22Rv1 (cell line): ENCODE data around the gene IMMP2L.

Source experiments
- ZFX ChIP-seq: fragments of 450-650 bp; IDR thresholded peaks from 2 replicates; pipeline ENCODE4 v1.6.1; 2017; ENCODE audit warnings: antibody characterized with exemption, borderline replicate concordance
- TF ChIP-seq, protein P1 (sequence below): fragments of 450-650 bp; IDR thresholded peaks from 2 replicates; pipeline ENCODE4 v1.5.1; 2017; ENCODE audit warnings: mild to moderate bottlenecking

DNA sequence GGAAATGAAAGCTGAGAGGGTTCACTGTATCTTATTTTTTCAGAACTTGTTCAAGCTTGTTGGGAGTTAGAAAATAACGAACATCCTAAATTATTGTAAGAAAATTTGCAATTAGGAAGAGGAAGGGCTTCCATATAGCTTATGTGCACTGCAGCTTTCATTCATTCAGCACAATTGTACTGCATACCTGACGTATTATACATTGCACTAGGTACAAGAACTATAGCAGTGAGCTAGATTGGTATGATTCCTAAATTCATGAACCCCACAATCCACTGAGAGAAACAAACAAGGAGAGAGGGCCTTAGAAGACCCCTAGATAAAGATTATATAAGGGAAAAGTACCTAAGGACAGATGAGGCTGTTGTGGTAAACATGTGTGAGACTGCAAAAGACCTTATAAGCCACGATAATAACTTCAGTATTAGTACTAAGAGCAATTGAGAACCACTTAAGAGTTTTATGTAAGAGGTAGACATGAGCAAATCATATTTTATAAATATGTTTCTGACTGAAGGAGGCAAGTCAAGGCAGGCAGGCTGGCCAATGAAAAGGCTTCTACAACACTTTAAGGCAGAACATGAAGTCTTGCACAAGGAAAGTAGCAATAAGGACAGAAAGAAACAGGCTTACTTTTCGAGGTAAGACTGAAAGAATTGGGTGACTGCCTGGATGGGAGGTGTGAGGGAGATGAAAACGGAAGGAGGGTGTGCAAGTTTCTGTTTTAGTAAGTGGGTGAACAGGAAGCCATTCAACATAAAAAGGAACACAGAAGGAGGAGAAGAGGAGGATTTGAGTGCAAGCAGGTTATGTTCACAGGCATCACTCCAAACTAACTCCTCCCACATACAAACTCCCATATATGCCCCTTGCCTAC is 549.3 kb downstream of the IMMP2L start:
- TF ChIP-seq, protein P1, sequence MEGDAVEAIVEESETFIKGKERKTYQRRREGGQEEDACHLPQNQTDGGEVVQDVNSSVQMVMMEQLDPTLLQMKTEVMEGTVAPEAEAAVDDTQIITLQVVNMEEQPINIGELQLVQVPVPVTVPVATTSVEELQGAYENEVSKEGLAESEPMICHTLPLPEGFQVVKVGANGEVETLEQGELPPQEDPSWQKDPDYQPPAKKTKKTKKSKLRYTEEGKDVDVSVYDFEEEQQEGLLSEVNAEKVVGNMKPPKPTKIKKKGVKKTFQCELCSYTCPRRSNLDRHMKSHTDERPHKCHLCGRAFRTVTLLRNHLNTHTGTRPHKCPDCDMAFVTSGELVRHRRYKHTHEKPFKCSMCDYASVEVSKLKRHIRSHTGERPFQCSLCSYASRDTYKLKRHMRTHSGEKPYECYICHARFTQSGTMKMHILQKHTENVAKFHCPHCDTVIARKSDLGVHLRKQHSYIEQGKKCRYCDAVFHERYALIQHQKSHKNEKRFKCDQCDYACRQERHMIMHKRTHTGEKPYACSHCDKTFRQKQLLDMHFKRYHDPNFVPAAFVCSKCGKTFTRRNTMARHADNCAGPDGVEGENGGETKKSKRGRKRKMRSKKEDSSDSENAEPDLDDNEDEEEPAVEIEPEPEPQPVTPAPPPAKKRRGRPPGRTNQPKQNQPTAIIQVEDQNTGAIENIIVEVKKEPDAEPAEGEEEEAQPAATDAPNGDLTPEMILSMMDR, result no peak
- TF ChIP-seq ZFX, result no peak
